Stimulated activated CD4-positive, alpha-beta T cell treated with anti-CD3 and anti-CD28 coated beads, Interleukin-15, amount 100 ng/mL, for 1 hour (primary cell): Measurements from ENCODE around the gene RASIP1.

Experiments
- DNase-seq, 2 donors: peaks; one replicate each; pipeline ENCODE4 v3.0.0-alpha.2; 2020; ENCODE audit warnings: low read depth in 1 of 2, low spot score in 1 of 2

RASIP1 gene

DNA sequence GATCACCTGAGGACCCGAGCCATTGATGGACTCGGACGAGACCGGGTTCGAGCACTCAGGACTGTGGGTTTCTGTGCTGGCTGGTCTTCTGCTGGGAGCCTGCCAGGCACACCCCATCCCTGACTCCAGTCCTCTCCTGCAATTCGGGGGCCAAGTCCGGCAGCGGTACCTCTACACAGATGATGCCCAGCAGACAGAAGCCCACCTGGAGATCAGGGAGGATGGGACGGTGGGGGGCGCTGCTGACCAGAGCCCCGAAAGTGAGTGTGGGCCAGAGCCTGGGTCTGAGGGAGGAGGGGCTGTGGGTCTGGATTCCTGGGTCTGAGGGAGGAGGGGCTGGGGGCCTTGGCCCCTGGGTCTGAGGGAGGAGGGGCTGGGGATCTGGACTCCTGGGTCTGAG, 15.8 kb upstream of the RASIP1 start:
- no peak for DNase-seq

DNA sequence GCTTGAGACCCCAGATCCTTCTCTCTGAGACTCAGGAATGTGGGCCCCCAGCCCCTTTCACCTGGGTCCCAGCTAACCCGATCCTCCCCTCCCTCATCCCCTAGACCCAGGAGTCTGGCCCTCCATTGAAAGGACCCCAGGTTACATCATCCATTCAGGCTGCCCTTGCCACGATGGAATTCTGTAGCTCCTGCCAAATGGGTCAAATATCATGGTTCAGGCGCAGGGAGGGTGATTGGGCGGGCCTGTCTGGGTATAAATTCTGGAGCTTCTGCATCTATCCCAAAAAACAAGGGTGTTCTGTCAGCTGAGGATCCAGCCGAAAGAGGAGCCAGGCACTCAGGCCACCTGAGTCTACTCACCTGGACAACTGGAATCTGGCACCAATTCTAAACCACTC, 15.4 kb upstream of the RASIP1 start:
- no peak for DNase-seq

DNA sequence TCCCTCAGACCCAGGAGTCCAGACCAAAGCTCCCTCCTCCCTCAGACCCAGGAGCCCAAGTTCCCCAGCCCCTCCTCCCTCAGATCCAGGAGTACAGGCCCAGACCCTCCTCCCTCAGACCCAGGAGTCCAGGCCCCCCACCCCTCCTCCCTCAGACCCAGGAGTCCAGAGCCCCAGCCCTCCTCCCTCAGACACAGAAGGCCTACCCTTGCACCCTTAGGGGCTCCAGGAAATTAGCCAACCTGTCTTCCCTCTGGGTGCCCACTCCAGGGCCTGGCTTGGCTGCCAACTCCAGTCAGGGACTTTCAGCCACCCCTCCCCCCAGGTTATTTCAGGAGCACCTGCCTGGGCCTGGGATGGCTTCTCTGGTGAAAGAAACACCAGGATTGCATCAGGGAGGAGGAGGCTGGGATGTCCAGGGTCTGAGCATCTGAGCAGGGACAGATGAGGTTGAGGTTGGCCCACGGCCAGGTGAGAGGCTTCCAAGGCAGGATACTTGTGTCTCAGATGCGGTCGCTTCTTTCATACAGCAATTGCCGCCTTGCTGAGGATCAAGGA, 14.8 kb upstream of the RASIP1 start, which contains the start of gene FGF21:
Gene FGF21 (plus strand): TSS at position 441 of the 558 bp plus-strand sequence. CDS start 713 bp downstream, outside the sequence.
- DNase-seq, result no peak

- no peak for DNase-seq
These were observed 12.3 kb upstream of the RASIP1 start, which contains the start of gene FUT1 for GRCh38 chr19:48752496-48753365. Gene FUT1 (minus strand): TSS chr19:48752641. CDS start chr19:48751281, 1,360 bp downstream.

GRCh38 chr19:48751845-48752495, 11.6 kb upstream of the RASIP1 start:
- DNase-seq, result no peak

DNA sequence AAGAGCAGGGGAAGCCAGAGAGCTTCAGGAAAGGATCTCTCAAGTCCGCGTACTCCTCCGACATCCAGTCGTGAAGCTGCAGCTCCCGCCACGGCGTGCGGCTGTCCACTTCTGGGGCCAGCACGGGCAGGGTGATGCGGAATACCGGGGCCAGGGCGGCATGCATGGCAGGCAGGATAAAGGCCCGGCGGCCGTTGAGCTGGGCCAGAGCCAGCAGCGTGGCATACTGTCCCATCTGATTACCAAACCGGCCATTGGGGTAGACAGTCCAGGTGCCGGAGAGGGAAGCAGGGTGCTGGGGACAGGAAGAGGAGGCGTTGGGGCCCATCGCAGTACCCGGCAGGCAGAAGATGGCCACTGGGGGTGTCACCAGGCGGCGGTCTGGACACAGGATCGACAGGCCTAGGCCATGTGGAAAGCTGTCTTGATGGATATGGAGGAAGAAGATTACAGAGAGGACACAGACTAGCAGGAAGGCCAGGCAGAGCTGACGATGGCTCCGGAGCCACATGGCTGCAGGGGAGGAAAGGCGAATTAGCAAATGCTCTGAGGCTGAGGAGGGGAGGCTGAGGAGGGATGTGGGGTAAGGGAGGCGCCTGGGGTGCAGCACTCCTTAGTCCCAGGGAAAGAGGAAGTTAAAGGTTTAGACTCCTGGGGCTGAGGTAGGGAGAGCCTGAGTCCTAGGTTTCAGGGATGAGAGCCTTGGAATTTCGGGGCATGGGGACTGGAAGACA, 10.5 kb upstream of the RASIP1 start:
- DNase-seq, result no peak

DNA sequence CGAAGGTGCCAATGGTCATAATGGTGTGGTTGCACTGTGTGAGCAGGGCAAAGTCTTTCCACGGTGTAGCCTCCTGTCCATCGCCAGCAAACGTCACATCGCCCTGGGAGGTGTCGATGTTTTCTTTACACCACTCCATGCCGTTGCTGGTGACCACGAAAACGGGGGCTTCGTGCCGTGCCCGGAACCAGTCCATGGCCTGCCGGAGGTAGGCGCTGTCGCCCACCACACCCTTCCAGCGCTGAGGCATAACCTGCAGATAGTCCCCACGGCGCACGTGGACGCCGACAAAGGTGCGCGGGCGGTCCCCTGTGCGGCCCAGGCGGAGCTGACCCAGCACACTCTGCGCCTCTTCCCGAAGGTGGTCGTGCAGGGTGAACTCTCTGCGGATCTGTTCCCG, 9.9 kb upstream of the RASIP1 start:
- no peak for DNase-seq

- DNase-seq, result no peak
These were observed 9.3 kb upstream of the RASIP1 start for GRCh38 chr19:48749571-48750198.

- DNase-seq, result no peak
These were observed 6.5 kb upstream of the RASIP1 start, which contains the start of gene IZUMO1 for GRCh38 chr19:48746738-48747575. Gene IZUMO1 (minus strand): TSS chr19:48746909. CDS start chr19:48745859, 1,050 bp downstream.

- DNase-seq, result no peak
These were observed 5.7 kb upstream of the RASIP1 start for GRCh38 chr19:48746110-48746509.

DNA sequence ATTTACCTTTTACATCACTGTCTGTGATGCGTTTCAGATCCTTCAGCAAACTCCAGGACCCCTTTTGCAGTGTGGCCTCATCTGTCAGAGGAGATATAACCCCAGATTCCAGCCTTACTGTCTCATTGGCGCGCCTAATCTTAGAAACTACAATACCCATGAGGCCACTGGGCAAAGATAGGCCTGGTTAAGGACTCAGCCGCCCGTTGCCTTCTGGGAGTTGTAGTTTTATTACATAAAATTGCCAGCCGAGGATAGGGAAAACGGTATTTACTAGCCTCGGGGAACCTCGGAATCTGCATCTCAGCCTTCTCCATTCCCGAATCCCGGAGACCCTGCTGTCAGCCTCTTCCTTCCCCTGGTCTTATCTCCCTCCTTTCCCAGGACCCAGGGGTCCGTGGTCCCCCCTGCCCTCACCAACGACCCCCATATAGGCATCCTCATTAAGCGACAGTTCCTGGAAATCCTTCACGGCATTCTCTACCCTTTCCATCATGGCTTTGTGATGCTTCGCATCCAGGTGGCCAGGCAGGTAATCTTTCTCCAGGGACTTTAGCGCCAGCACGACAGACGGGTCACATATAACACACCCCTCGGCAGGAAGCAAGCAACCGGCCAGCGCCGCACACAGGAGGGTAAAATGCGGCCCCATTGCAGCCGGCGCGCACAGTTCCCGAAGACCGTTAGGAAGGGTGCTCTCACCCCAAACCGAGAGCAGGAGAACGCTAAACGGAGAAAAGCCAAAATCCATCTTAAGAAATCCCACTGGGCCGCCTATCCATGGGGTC, 5.0 kb upstream of the RASIP1 start:
- no peak for DNase-seq

- no peak for DNase-seq
These were observed 1.7 kb upstream of the RASIP1 start for GRCh38 chr19:48742096-48742495.

DNA sequence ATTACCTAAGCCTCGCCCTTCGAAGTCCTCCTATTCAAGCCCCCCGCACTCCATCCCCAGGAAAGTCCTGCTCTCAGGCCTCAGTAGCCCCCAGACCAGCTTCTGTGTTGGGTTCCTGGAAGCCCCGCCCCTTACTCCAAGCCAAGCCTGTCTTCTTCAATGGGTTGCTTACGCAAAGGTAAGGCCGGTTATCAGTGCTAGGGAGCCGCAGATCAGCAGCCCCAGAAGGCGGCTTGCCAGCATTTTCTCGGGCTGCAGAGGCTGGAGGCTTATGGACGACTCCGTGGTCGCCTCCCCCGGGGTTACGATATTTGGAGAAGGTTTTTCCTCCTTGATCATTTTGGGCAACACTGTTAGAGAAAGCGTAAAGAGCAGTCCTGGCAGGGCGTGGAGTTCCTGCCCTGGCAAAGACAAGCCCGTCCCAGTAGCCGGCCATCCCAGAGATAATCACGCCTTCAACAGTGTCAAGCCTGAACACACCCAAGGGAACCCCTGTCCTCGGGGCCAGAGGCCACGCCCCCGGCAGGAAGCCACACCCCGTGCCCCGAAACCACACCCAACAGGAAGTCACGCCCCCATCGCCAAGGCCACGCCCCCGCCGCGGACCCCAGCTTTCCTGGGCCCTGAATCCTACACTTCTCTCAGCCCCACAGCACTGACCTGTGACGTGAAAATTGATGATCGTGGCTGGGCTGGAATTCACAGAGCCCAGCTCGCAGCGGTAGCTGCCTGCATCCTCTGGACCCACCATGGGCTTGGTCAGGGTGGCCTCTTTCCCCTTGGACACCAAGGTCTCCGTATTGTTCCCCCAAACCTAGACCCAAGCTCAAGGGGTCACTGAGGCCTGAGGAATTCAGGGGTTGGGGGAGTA, 954 bp upstream of the RASIP1 start:
- DNase-seq, result no peak

DNA sequence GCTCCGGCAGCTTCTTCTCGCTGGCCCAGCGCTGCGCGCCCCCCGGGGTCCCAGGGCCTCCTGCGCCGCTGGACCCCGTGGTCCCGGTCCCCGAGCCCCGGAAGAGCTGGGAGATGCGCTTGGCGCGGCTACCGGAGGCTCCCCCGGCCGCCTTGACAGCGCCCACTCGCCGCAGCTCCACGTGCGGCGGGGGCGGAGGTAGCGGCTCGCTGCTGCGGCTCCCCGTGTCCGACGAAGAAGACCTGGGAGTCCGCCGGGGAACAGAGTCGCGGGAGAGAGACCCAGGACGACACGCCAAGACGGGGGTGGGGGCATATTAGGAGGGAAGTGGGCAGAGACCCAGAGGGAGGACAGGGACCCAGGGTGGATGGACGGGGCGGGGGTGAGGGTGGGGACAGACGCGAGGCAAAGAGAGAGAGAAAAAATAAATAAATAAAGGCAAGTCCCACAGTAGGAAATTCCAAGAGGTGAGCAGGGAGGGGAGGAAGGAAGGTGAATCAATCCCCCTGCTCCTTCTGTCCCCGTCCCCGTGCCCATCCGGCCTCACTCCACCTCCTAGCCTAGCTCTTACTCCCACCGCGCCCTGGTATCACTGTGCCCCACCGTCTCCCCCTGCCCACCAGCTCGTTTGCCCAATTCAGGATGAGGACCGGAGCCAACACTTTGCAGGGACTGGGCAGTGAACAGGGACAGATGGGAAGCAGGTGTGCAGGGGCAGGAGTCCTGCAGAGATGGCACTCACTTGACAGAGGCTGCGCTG, 826 bp downstream of the RASIP1 start:
- no peak for DNase-seq

DNA sequence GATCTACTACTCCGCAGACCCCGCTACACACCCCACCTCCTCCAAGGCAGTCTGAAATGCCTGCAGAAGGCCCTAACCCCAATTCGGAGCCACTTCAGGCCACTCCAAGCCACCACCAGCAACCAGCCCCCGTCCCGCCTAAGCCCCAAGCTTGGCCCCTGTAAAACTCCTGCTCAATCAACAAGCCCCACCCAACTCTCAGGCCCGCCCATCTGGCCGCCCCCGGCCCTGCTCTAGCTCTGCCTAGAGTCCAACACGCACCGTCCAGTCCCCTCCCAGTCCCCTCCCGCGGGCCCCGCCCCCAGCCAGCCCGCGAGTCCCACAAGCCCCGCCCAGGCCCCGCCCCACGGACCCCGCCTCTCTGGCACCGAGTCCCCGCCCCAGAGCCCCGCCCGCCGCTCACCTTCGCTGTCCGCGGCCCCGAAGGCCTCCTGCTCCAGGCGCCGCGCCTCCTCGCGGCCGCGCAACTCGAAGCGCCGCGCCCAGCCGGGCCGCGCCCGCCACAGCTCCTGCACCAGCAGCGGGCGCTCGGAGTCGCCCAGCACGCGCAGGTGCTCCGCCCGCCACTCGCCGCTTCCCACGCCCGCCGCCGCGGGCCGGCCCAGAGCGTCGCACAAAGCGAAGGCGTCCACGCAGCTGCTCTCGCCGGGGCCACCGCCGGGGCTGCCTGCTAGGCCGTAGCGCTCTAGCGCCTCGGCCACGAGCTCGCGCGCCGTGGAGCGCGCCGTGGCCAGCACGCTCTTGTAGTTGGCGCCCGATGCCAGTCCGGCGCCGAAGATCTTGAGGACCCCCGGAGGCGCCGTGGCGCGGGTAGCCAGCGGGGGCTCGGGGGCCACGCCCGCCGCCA, 1.6 kb downstream of the RASIP1 start:
- peak; percentile 86 to 92 for DNase-seq

- no peak for DNase-seq
These were observed 2.9 kb downstream of the RASIP1 start for GRCh38 chr19:48737360-48737998.
